ENCODE results near the gene SORCS2. TPM values are rescaled to one million over a fixed set of nuclear protein-coding genes. Genes with fewer than 3 reads are reported as not detected.

The SORCS2 gene
- total and polyA plus RNA-seq, 2 of the 8 experiments (the other 6 are each of a cell fraction or from before 2014, with no cell fraction given) = 0.36 to 1.8 TPM

DNA sequence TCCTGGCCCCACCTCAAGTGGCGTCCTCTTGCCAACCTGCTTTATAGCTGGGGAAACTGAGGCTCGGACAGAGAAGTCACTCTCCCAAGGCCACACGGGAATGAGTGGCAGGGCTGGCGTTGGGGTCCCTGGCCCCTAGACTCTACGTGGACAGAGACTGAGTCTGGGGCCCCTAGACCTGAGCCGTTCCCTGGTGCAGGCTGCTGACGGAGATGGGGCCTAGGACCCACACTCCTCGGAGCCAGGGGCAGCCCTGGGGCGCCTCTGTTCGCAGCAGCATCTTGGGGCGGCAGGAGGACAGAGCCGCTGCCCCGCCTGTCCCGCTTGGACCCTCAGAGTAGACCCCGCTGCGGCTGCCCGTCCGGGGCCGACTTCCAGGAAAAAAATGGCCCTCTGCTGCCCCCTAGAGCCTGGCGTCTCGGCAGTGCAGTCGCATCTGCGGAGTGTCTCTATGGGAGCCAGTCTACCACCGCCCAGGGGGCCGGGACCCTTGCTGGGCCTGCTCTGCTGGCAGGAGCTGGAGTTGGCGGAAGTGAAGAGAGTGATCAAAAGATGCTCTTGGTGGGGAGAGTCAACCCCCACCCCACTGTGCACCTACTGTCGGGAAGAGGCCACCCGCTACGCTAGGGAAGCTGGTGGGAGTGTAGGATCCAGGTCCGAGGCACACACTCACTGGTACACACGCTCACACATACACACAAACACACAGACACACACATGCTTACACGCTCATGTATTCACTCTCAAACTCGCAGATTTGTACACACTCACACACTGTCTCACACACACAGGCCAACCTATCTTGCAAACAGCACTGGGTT, 527.2 kb downstream of the SORCS2 start (continued):
- TF ChIP-seq HDAC2 (IDR thresholded peaks at IDR 0.05; ENCODE audit: borderline replicate concordance in 1 of 2, low read depth in 2 of 2, low read length in 2 of 2) (peak in 1 of 2 experiments; percentile 74; a peak in 1 of 4 replicates), BCL11A (IDR thresholded peaks at IDR 0.05; ENCODE audit: low read depth in 2 of 2, low read length in 2 of 2) (no peak), CEBPB (IDR thresholded peaks at IDR 0.05; ENCODE audit: low read depth, low read length) (no peak), ASH2L (IDR thresholded peaks at IDR 0.05; ENCODE audit: low read length) (no peak), JUND (IDR thresholded peaks at IDR 0.05; ENCODE audit: low read length) (no peak), TEAD4 (IDR thresholded peaks at IDR 0.05; ENCODE audit: low read depth, low read length) (no peak), SRF (IDR thresholded peaks at IDR 0.05; ENCODE audit: low read depth, low read length) (0 out of 2 replicates have a peak, but pooled peaks have one; percentile 33), RNF2 (IDR thresholded peaks at IDR 0.05; ENCODE audit: borderline replicate concordance, low read depth, low read length, missing control alignments, poor library complexity, severe bottlenecking) (no peak), KDM1A (IDR thresholded peaks at IDR 0.05; ENCODE audit: borderline replicate concordance, low read length) (no peak), EP300 (IDR thresholded peaks at IDR 0.05; ENCODE audit: borderline replicate concordance in 1 of 2, low read depth in 2 of 2, low read length in 2 of 2) (no peak; a peak in 1 of 3 replicates)
- TF ChIP-seq, protein P1, sequence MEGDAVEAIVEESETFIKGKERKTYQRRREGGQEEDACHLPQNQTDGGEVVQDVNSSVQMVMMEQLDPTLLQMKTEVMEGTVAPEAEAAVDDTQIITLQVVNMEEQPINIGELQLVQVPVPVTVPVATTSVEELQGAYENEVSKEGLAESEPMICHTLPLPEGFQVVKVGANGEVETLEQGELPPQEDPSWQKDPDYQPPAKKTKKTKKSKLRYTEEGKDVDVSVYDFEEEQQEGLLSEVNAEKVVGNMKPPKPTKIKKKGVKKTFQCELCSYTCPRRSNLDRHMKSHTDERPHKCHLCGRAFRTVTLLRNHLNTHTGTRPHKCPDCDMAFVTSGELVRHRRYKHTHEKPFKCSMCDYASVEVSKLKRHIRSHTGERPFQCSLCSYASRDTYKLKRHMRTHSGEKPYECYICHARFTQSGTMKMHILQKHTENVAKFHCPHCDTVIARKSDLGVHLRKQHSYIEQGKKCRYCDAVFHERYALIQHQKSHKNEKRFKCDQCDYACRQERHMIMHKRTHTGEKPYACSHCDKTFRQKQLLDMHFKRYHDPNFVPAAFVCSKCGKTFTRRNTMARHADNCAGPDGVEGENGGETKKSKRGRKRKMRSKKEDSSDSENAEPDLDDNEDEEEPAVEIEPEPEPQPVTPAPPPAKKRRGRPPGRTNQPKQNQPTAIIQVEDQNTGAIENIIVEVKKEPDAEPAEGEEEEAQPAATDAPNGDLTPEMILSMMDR (IDR thresholded peaks at IDR 0.05; ENCODE audit: control extremely low read depth in 1 of 3, insufficient read depth in 1 of 3, low read depth in 1 of 3, low read length in 3 of 3) = peak in 2 of 3 experiments; percentile 78 to 85; a peak in 3 of 4 replicates
